Endothelial cell (in vitro differentiated cells): Measurements from ENCODE around the gene ZNF644. TPM values are rescaled to one million over a fixed set of nuclear protein-coding genes. Genes with fewer than 3 reads are reported as not detected.

ENCODE experiments used
- DNase-seq: peaks from one replicate; pipeline ENCODE4 v3.0.0; 2021; ENCODE audit warnings: low spot score
- H3K27ac Mint-ChIP-seq: one replicate; pipeline ENCODE4 v1.8.0; 2021; ENCODE audit warnings: mixed read lengths, inconsistent platforms; ENCODE audit not compliant: unreplicated experiment
- H3K27me3 Mint-ChIP-seq: one replicate; pipeline ENCODE4 v1.8.0; 2021; ENCODE audit warnings: mild to moderate bottlenecking, moderate library complexity, mixed read lengths, inconsistent platforms; ENCODE audit not compliant: unreplicated experiment
- H3K36me3 Mint-ChIP-seq: one replicate; pipeline ENCODE4 v1.8.0; 2021; ENCODE audit warnings: mild to moderate bottlenecking, low read depth, mixed read lengths, inconsistent platforms; ENCODE audit not compliant: unreplicated experiment
- H3K4me1 Mint-ChIP-seq: one replicate; pipeline ENCODE4 v1.8.0; 2021; ENCODE audit warnings: mild to moderate bottlenecking, mixed read lengths, inconsistent platforms; ENCODE audit not compliant: unreplicated experiment
- H3K4me3 Mint-ChIP-seq: one replicate; pipeline ENCODE4 v1.8.0; 2021; ENCODE audit warnings: mild to moderate bottlenecking, mixed read lengths, inconsistent platforms; ENCODE audit not compliant: unreplicated experiment
- H3K9me3 Mint-ChIP-seq: one replicate; pipeline ENCODE4 v1.8.0; 2021; ENCODE audit warnings: mixed read lengths, inconsistent platforms; ENCODE audit not compliant: unreplicated experiment
- CTCF ChIP-seq: fragments of 200-600 bp; sonication (generic); IDR thresholded peaks from one replicate; pipeline ENCODE4 v1.5.0; 2021; ENCODE audit warnings: antibody characterized with exemption; ENCODE audit not compliant: unreplicated experiment
- total RNA-seq: library from RNA; stranded (reverse); fragmentation: NEBNext Ultra II Directional; extraction: Animal tissue kit (Norgen Biotek cat#: 25700); gene quantifications from one replicate; pipeline ENCODE4 v1.2.1, GENCODE V29; 2021; ENCODE audit not compliant: unreplicated experiment

The ZNF644 gene
- total RNA-seq, 1 donor from 2014 or later = 67.1 TPM

GRCh38 chr1:90995311-90995894 lies 26.4 kb downstream of the ZNF644 start:
- no peak overlapping the region for H3K27ac Mint-ChIP-seq
- peaks cover 2% of the 10 kb centered on the region for H3K27me3 Mint-ChIP-seq
- peaks cover 43% of the 10 kb centered on the region for H3K36me3 Mint-ChIP-seq
- TF ChIP-seq CTCF = no peak
- no peak overlapping the region for H3K4me3 Mint-ChIP-seq
- H3K4me1 Mint-ChIP-seq = no peaks in the 10 kb centered on the region
- H3K9me3 Mint-ChIP-seq = no peaks in the 10 kb centered on the region
- DNase-seq = no peak

GRCh38 chr1:90994461-90994860 lies 27.4 kb downstream of the ZNF644 start:
- Mint-ChIP-seq H3K27me3 (peaks cover 2% of the 10 kb centered on the region), H3K9me3 (no peaks in the 10 kb centered on the region), H3K4me1 (no peaks in the 10 kb centered on the region), H3K4me3 (no peak overlapping the region), H3K36me3 (peaks cover 46% of the 10 kb centered on the region), H3K27ac (no peak overlapping the region)
- no peak for DNase-seq
- no peak for TF ChIP-seq CTCF

- Mint-ChIP-seq H3K27ac (no peak overlapping the region), H3K27me3 (no peaks in the 10 kb centered on the region), H3K36me3 (peaks cover 49% of the 10 kb centered on the region), H3K4me1 (no peaks in the 10 kb centered on the region), H3K4me3 (no peak overlapping the region), H3K9me3 (peaks cover 4% of the 10 kb centered on the region)
- no peak for DNase-seq
- TF ChIP-seq CTCF = no peak
Measured at GRCh38 chr1:90993245-90993644, 28.6 kb downstream of the ZNF644 start.

GRCh38 chr1:90990779-90991178 lies 31.1 kb downstream of the ZNF644 start:
- Mint-ChIP-seq H3K27me3 (no peaks in the 10 kb centered on the region), H3K27ac (no peak overlapping the region), H3K36me3 (peaks cover 39% of the 10 kb centered on the region), H3K4me3 (no peak overlapping the region), H3K4me1 (no peaks in the 10 kb centered on the region), H3K9me3 (peaks cover 4% of the 10 kb centered on the region)
- no peak for TF ChIP-seq CTCF
- DNase-seq = no peak

- peaks cover 39% of the 10 kb centered on the region for H3K36me3 Mint-ChIP-seq
- H3K4me1 Mint-ChIP-seq = no peaks in the 10 kb centered on the region
- no peak overlapping the region for H3K4me3 Mint-ChIP-seq
- H3K27me3 Mint-ChIP-seq = no peaks in the 10 kb centered on the region
- peaks cover 4% of the 10 kb centered on the region for H3K9me3 Mint-ChIP-seq
- no peak for DNase-seq
- no peak for TF ChIP-seq CTCF
- H3K27ac Mint-ChIP-seq = no peak overlapping the region
Measured at GRCh38 chr1:90989990-90990389, 31.8 kb downstream of the ZNF644 start.
